Panc1 (cell line): ENCODE data around the gene SPEM2. TPM values are rescaled to one million over a fixed set of nuclear protein-coding genes. Genes with fewer than 3 reads are reported as not detected.
A peak's percentile ranks its signal among the peaks of the same experiment; 100 is the strongest.

ENCODE experiments used
- ATAC-seq: fragments of 200-7000 bp; cut with Tn5 transposase; 2 replicates; pipeline ENCODE4 v1.9.1; 2020; ENCODE audit warnings: mild to moderate bottlenecking, moderate library complexity
- BruUV-seq: library from RNA; stranded (reverse); fragments of 400-500 nt; replicated peaks from 2 replicates; lab custom pipeline; 2021; lab: Mats Ljungman, UMichigan
- CTCF ChIA-PET: fragments of 300-600 bp; sonication (Branson Sonifier 250); formaldehyde crosslinking; loops from one replicate; lab custom pipeline; 2022; ENCODE audit warnings: antibody characterized with exemption; lab: Charles Lee
- POLR2A ChIA-PET: fragments of 300-600 bp; sonication (Branson Sonifier 250); formaldehyde crosslinking; loops from one replicate; lab custom pipeline; 2022; ENCODE audit warnings: antibody characterized with exemption; lab: Charles Lee
- DNase-seq: peaks from one replicate; pipeline ENCODE4 v3.0.0-alpha.2; 2010; ENCODE audit warnings: low read depth, low spot score
- H3K27ac ChIP-seq: 2 replicates; pipeline ENCODE4 v1.5.1; 2011; ENCODE audit warnings: mild to moderate bottlenecking, low read length, inconsistent platforms
- H3K27me3 ChIP-seq: fragments of 200-500 bp; sonication (Bioruptor generic); 2 replicates; pipeline ENCODE4 v1.6.0; 2014; ENCODE audit warnings: low read length, inconsistent platforms; ENCODE audit not compliant: control insufficient read depth, insufficient read depth
- H3K36me3 ChIP-seq: fragments of 200-500 bp; sonication (Bioruptor generic); 2 replicates; pipeline ENCODE4 v1.5.1; 2014; ENCODE audit warnings: inconsistent platforms, mild to moderate bottlenecking, low read length, moderate library complexity; ENCODE audit not compliant: control insufficient read depth, insufficient read depth
- H3K4me1 ChIP-seq: 2 replicates; pipeline ENCODE4 v1.5.1; 2011; ENCODE audit warnings: inconsistent platforms, mild to moderate bottlenecking, low read length, moderate library complexity; ENCODE audit not compliant: control insufficient read depth, insufficient read depth
- H3K4me3 ChIP-seq, 2 experiments: 2 replicates each; pipeline ENCODE4 v1.5.1; 2011 to 2012; ENCODE audit warnings: low read depth in 2 of 2, low read length in 2 of 2, mild to moderate bottlenecking in 2 of 2, inconsistent platforms in 1 of 2, moderate library complexity in 1 of 2
- H3K9me3 ChIP-seq: fragments of 200-500 bp; sonication (Bioruptor generic); 2 replicates; pipeline ENCODE4 v1.5.1; 2014; ENCODE audit warnings: low read depth, mild to moderate bottlenecking, inconsistent platforms, low read length, moderate library complexity; ENCODE audit not compliant: control insufficient read depth, insufficient read depth
- CTCF ChIP-seq: fragments of 450-650 bp; IDR thresholded peaks from 2 replicates; pipeline ENCODE4 v1.5.1; 2017; ENCODE audit warnings: mild to moderate bottlenecking
- POLR2AphosphoS5 ChIP-seq: IDR thresholded peaks from 2 replicates; pipeline ENCODE4 v1.6.1; 2012; ENCODE audit warnings: mild to moderate bottlenecking, low read depth, low read length, moderate library complexity
- REST ChIP-seq, 2 experiments: IDR thresholded peaks; 2 replicates each; pipeline ENCODE4 v1.6.1; 2011 to 2012; ENCODE audit warnings: low read depth in 2 of 2, control low read depth in 1 of 2, low read length in 1 of 2, mild to moderate bottlenecking in 1 of 2, moderate library complexity in 1 of 2; ENCODE audit not compliant: insufficient read depth in 1 of 2
- SIN3A ChIP-seq: IDR thresholded peaks from 2 replicates; pipeline ENCODE4 v1.6.1; 2012; ENCODE audit warnings: low read depth, mild to moderate bottlenecking, low read length, moderate library complexity, borderline replicate concordance; ENCODE audit not compliant: insufficient read depth
- TCF7L2 ChIP-seq: IDR thresholded peaks from 2 replicates; pipeline ENCODE4 v1.6.1; 2011; ENCODE audit warnings: mild to moderate bottlenecking, low read depth, low read length, inconsistent platforms
- in situ Hi-C: cut with HindIII; loops from 2 replicates; pipeline ENCODE4 v1.10.0; 2016; ENCODE audit warnings: low sequenced_read_pairs, low pct_unique_long_range_greater_than_20kb
- intact Hi-C: fragments of 100-400 bp; cut with micrococcal nuclease; formaldehyde crosslinking; loops from one replicate; pipeline ENCODE4 v1.10.0; 2022; ENCODE audit not compliant: unreplicated experiment
- total RNA-seq: library from RNA; stranded (reverse); gene quantifications from one replicate; pipeline ENCODE4 v1.2.1, GENCODE V29; 2021; ENCODE audit not compliant: unreplicated experiment

Gene SPEM2
- total RNA-seq, 1 experiment from 2014 or later, result not detected

GRCh38 chr17:7476951-7477350 is 51.5 kb downstream of the SPEM2 start:
- H3K4me3 ChIP-seq, result no peak overlapping the region
- no peaks in the 10 kb centered on the region for H3K36me3 ChIP-seq
- POLR2A ChIA-PET, result no interaction called here
- no peak for TF ChIP-seq TCF7L2
- no peak for TF ChIP-seq CTCF
- TF ChIP-seq POLR2AphosphoS5, result no peak
- no peak for TF ChIP-seq SIN3A
- no peak for TF ChIP-seq REST (IDR thresholded peaks at IDR 0.05; ENCODE audit: insufficient read depth in 1 of 2, low read depth in 2 of 2, low read length in 1 of 2)
- no peaks in the 10 kb centered on the region for H3K9me3 ChIP-seq
- no TSS peak for BruUV-seq
- no peaks in the 10 kb centered on the region for H3K27me3 ChIP-seq
- intact Hi-C loops, result no loop called here
- in situ Hi-C loops, result no loop called here
- peak overlapping the region; percentile 54; the same call in 1 of the 2 replicates for H3K27ac ChIP-seq
- CTCF ChIA-PET, result no interaction called here
- ATAC-seq (no peak), DNase-seq (no peak)
- peaks cover 26% of the 10 kb centered on the region for H3K4me1 ChIP-seq

Other genes starting within 250 kb of the SPEM2 start
- gene ASGR1, start 246.2 kb upstream of the SPEM2 start, total RNA-seq, result 1.3 TPM
- 32.4 TPM for gene DLG4, start 205.8 kb upstream of the SPEM2 start, total RNA-seq
- gene ACADVL, start 205.7 kb upstream of the SPEM2 start, total RNA-seq, result 305 TPM
- gene DVL2, start 191.1 kb upstream of the SPEM2 start, total RNA-seq, result 84.2 TPM
- 69.3 TPM for gene PHF23, start 186.2 kb upstream of the SPEM2 start, total RNA-seq
- gene GABARAP, start 183.2 kb upstream of the SPEM2 start, total RNA-seq, result 289 TPM
- gene CTDNEP1, start 173.9 kb upstream of the SPEM2 start, total RNA-seq, result 132 TPM
- 89.5 TPM for gene ELP5, start 173.4 kb upstream of the SPEM2 start, total RNA-seq
- gene CLDN7, start 163.1 kb upstream of the SPEM2 start, total RNA-seq, result 43.1 TPM
- 0.31 TPM for gene SLC2A4, start 143.9 kb upstream of the SPEM2 start, total RNA-seq
- 54.9 TPM for gene YBX2, start 131.0 kb upstream of the SPEM2 start, total RNA-seq
- gene EIF5A, start 118.0 kb upstream of the SPEM2 start, total RNA-seq, result 728 TPM
- gene GPS2, start 110.3 kb upstream of the SPEM2 start, total RNA-seq, result 96.6 TPM
- 58.9 TPM for gene NEURL4, start 96.3 kb upstream of the SPEM2 start, total RNA-seq
- 2.7 TPM for gene ACAP1, start 89.1 kb upstream of the SPEM2 start, total RNA-seq
- gene KCTD11, start 73.5 kb upstream of the SPEM2 start, total RNA-seq, result 11.0 TPM
- gene TMEM95, start 70.5 kb upstream of the SPEM2 start, total RNA-seq, result not detected
- 6.2 TPM for gene TNK1, start 44.5 kb upstream of the SPEM2 start, total RNA-seq
- gene PLSCR3, start 31.1 kb upstream of the SPEM2 start, total RNA-seq, result 32.0 TPM
- gene TMEM256, start 21.5 kb upstream of the SPEM2 start, total RNA-seq, result 35.8 TPM
- gene NLGN2, start 17.8 kb upstream of the SPEM2 start, total RNA-seq, result 33.6 TPM
- gene SPEM1, start 5.3 kb upstream of the SPEM2 start, total RNA-seq, result not detected
- gene SPEM3, start 3.2 kb downstream of the SPEM2 start, total RNA-seq, result not detected
- 8.5 TPM for gene TMEM102, start 9.8 kb downstream of the SPEM2 start, total RNA-seq
- 4.4 TPM for gene FGF11, start 13.9 kb downstream of the SPEM2 start, total RNA-seq
- 14.3 TPM for gene CHRNB1, start 19.4 kb downstream of the SPEM2 start, total RNA-seq
- gene ZBTB4, start 54.0 kb downstream of the SPEM2 start, total RNA-seq, result 24.9 TPM
- gene SLC35G6, start 55.8 kb downstream of the SPEM2 start, total RNA-seq, result not detected
- 181 TPM for gene POLR2A, start 58.8 kb downstream of the SPEM2 start, total RNA-seq
- gene TNFSF12, start 123.4 kb downstream of the SPEM2 start, total RNA-seq, result 12.6 TPM
- 2.3 TPM for gene TNFSF13, start 133.1 kb downstream of the SPEM2 start, total RNA-seq
- 63.7 TPM for gene SENP3, start 136.3 kb downstream of the SPEM2 start, total RNA-seq
- gene CD68, start 154.0 kb downstream of the SPEM2 start, total RNA-seq, result 51.6 TPM
- gene MPDU1, start 158.2 kb downstream of the SPEM2 start, total RNA-seq, result 47.1 TPM
- gene SOX15, start 164.5 kb downstream of the SPEM2 start, total RNA-seq, result 0.33 TPM
- gene FXR2, start 189.3 kb downstream of the SPEM2 start, total RNA-seq, result 39.7 TPM
- gene SAT2, start 202.2 kb downstream of the SPEM2 start, total RNA-seq, result 74.8 TPM
- 1.2 TPM for gene SHBG, start 204.5 kb downstream of the SPEM2 start, total RNA-seq
- gene ATP1B2, start 225.3 kb downstream of the SPEM2 start, total RNA-seq, result 0.08 TPM